HepG2 (cell line): ENCODE measurements around the gene SLC39A10. TPM values are rescaled to one million over a fixed set of nuclear protein-coding genes. Genes with fewer than 3 reads are reported as not detected.

ENCODE experiments used
- ATAC-seq: fragments of 200-7000 bp; cut with Tn5 transposase; 3 replicates; pipeline ENCODE4 v1.9.1; 2020; ENCODE audit warnings: mild to moderate bottlenecking, moderate library complexity
- BruUV-seq: library from RNA; stranded (reverse); fragments of 400-500 nt; replicated peaks from 2 replicates; lab custom pipeline; 2021; lab: Mats Ljungman, UMichigan
- CTCF ChIA-PET: fragments of 300-600 bp; formaldehyde crosslinking; extraction: SDS; loops from one replicate; lab custom pipeline; 2021; ENCODE audit warnings: low total read pairs, inconsistent platforms, low intra/inter-chr PET ratio; lab: Yijun Ruan, JAX
- POLR2A ChIA-PET: fragments of 350-600 bp; sonication (Branson Sonifier 250); formaldehyde crosslinking; loops from one replicate; lab custom pipeline; 2020; ENCODE audit warnings: antibody characterized with exemption, inconsistent platforms; lab: Yijun Ruan, JAX
- DNase-seq: peaks from one replicate; pipeline ENCODE4 v3.0.0-alpha.2; 2015; ENCODE audit warnings: low spot score
- FAIRE-seq: peaks from 3 replicates; lab custom pipeline; 2011; peaks lifted over from hg19 to GRCh38; lab: Jason Lieb, UNC
- H2AFZ ChIP-seq: one replicate; pipeline ENCODE4 v1.6.1; 2011; ENCODE audit warnings: low read length, inconsistent platforms
- H3K27ac ChIP-seq: fragments of 300-600 bp; 3 replicates; pipeline ENCODE4 v1.8.0; 2011; ENCODE audit warnings: mixed run types, mild to moderate bottlenecking, mixed read lengths, low read length, inconsistent platforms; ENCODE audit not compliant: insufficient read depth; ENCODE audit errors: extremely low read length
- H3K27me3 ChIP-seq, 2 experiments: fragments of 200-600 bp in 1 of 2; 2 replicates in 1 of 2; 3 replicates in 1 of 2; pipeline versions ENCODE4 v1.6.0 to v1.8.0; 2011; ENCODE audit warnings: low read length in 2 of 2, mild to moderate bottlenecking in 2 of 2, moderate library complexity in 2 of 2, inconsistent platforms in 1 of 2; ENCODE audit not compliant: insufficient read depth in 2 of 2, control insufficient read depth in 1 of 2
- H3K36me3 ChIP-seq, 2 experiments: fragments of 200-600 bp in 1 of 2; replicated peaks in 1 of 2; 2 replicates in 1 of 2; 3 replicates in 1 of 2; pipeline versions ENCODE4 v1.5.1 to v1.8.0; 2011; ENCODE audit warnings: low read length in 2 of 2, inconsistent platforms in 1 of 2; ENCODE audit not compliant: insufficient read depth in 2 of 2, control insufficient read depth in 1 of 2
- H3K4me1 ChIP-seq: 2 replicates; pipeline ENCODE4 v1.5.1; 2012; ENCODE audit warnings: low read length, inconsistent platforms; ENCODE audit not compliant: insufficient read depth
- H3K4me2 ChIP-seq: 2 replicates; pipeline ENCODE4 v1.6.0; 2011; ENCODE audit warnings: low read depth, low read length, inconsistent platforms
- H3K4me3 ChIP-seq, 3 experiments: fragments of 200-600 bp in 1 of 3; sonication (generic), shearing (Covaris generic) in 1 of 3; replicated peaks in 1 of 3; 2 replicates each; pipeline ENCODE4 v1.5.1; 2011 to 2016; ENCODE audit warnings: low read length in 3 of 3, inconsistent platforms in 2 of 3, low read depth in 2 of 3, mild to moderate bottlenecking in 2 of 3, control low read depth in 1 of 3, mixed read lengths in 1 of 3; ENCODE audit not compliant: insufficient read depth in 1 of 3
- H3K79me2 ChIP-seq: one replicate; pipeline ENCODE4 v1.6.1; 2011; ENCODE audit warnings: low read length, inconsistent platforms; ENCODE audit not compliant: insufficient read depth
- H3K9ac ChIP-seq: 2 replicates; pipeline ENCODE4 v1.6.0; 2011; ENCODE audit warnings: mild to moderate bottlenecking, low read depth, low read length, inconsistent platforms; ENCODE audit not compliant: insufficient read depth
- H3K9me3 ChIP-seq: 2 replicates; pipeline ENCODE4 v1.5.1; 2012; ENCODE audit warnings: mild to moderate bottlenecking, low read length
- H4K20me1 ChIP-seq: 2 replicates; pipeline ENCODE4 v1.6.0; 2011; ENCODE audit warnings: inconsistent platforms, mild to moderate bottlenecking, low read length, moderate library complexity; ENCODE audit not compliant: insufficient read depth
- EEA1 ChIP-seq: sonication (generic); formaldehyde crosslinking; IDR thresholded peaks from 2 replicates; pipeline ENCODE4 v1.5.1; 2020; ENCODE audit warnings: mild to moderate bottlenecking, missing genetic modification reagents, borderline replicate concordance
- ETV5 ChIP-seq: IDR thresholded peaks from 2 replicates; pipeline ENCODE4 v1.6.1; 2018; ENCODE audit warnings: missing biosample characterization, missing genetic modification reagents, inconsistent platforms, borderline replicate concordance
- HMGA1 ChIP-seq: sonication (generic); formaldehyde crosslinking; conservative IDR thresholded peaks from 2 replicates; pipeline ENCODE4 v1.4.0; 2020; ENCODE audit warnings: missing genetic modification reagents
- KLF12 ChIP-seq: sonication (generic); formaldehyde crosslinking; IDR thresholded peaks from 2 replicates; pipeline ENCODE4 v1.4.0; 2020; ENCODE audit warnings: missing genetic modification reagents, borderline replicate concordance
- SRY ChIP-seq: sonication (generic); formaldehyde crosslinking; IDR thresholded peaks from 2 replicates; pipeline ENCODE4 v1.8.0; 2022; ENCODE audit warnings: mild to moderate bottlenecking, missing genetic modification reagents
- ZNF678 ChIP-seq: sonication (generic); formaldehyde crosslinking; IDR thresholded peaks from 2 replicates; pipeline ENCODE4 v1.4.0; 2020; ENCODE audit warnings: mild to moderate bottlenecking, missing genetic modification reagents
- ZNF816 ChIP-seq: sonication (generic); formaldehyde crosslinking; IDR thresholded peaks from 2 replicates; pipeline ENCODE4 v1.8.0; 2022; ENCODE audit warnings: missing genetic modification reagents, mild to moderate bottlenecking, borderline replicate concordance
- WGBS: methylation state at CpG from one replicate; pipeline ENCODE4 v1.1.6; 2017; ENCODE audit warnings: low lambda C conversion rate; 5-methylcytosine and 5-hydroxymethylcytosine counted together
- in situ Hi-C: cut with HindIII; loops from 2 replicates; pipeline ENCODE4 v1.10.0; 2017; ENCODE audit warnings: low pct_unique_long_range_greater_than_20kb; ENCODE audit not compliant: extremely low pct_ligation_motif_present
- intact Hi-C: fragments of 100-400 bp; cut with micrococcal nuclease; formaldehyde crosslinking; loops from one replicate; pipeline ENCODE4 v1.10.0; 2022; ENCODE audit not compliant: unreplicated experiment
- polyA plus RNA-seq, 8 experiments: library from polyadenylated mRNA; depleted of rRNA in 3 of 8; stranded (reverse) in 7 of 8; unstranded in 1 of 8; fragments of >200 nt; fragmentation: Illumina TruSeq in 4 of 8; extraction: Trizol in 4 of 8; gene quantifications; 2 replicates each; pipeline versions ENCODE4 v1.2.1 to v1.2.3, GENCODE V29; 2011 to 2016; ENCODE audit warnings: low read depth in 4 of 8, missing spikeins in 1 of 8, mixed read lengths in 1 of 8; ENCODE audit not compliant: insufficient read depth in 1 of 8
- total RNA-seq, 5 experiments: library from RNA; depleted of rRNA; stranded (reverse); fragments of >200 nt; fragmentation: Illumina TruSeq; extraction: Trizol; gene quantifications; 2 replicates each; pipeline ENCODE4 v1.2.3, GENCODE V29; 2016; ENCODE audit warnings: low read depth in 1 of 5

Gene SLC39A10
- total and polyA plus RNA-seq, 2 of the 13 experiments (the other 11 are each of a cell fraction or from before 2014, with no cell fraction given), result 13.2 to 21.0 TPM

DNA sequence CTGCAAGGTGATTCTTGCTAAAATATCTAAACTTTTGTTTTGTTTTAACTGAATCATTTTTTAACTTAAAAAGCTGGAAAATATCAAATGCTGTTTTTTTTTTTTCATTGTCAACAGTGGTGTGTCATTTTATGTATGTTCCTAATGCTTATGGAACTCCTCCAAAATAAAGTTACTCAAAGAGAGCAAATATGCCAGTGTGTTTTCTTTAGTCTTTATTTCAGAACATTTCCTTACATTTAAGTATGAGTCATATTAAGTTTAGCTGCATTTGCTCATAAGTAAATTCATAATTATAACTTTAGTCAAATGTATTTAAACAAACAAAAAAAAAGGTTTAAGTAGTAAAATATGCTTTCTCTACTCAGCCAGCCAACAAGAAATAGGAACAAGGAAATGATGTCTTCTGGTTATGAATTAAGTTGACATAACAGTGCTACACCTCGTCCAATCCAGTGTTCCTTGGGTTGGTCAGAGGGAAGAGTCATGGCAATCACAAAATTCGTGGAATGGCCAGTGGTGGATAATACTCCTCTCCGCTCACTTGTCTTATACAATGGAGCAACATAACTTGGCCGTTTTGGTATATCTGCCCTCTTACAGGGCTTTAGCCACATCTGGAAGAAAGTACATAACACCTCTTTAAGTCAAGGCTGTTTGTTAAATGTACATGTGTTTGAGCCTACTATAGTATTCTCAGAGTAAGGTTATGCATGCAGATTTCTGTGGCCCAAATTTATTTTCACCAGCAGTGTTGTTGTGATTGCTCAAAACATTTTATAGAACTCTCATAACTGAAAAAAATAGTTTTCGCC is 80.7 kb downstream of the SLC39A10 start:
- no TSS peak for BruUV-seq
- Histone ChIP-seq H4K20me1 (no peaks in the 10 kb centered on the region), H3K4me2 (no peak overlapping the region), H3K36me3 (peaks cover 1 to 2% of the 10 kb centered on the region in 2 experiments; a peak in 2 of 5 replicates), H2AFZ (no peak overlapping the region), H3K27ac (no peak overlapping the region), H3K9ac (no peak overlapping the region), H3K4me1 (no peaks in the 10 kb centered on the region), H3K9me3 (no peaks in the 10 kb centered on the region), H3K4me3 (no peak overlapping the region), H3K79me2 (no peaks in the 10 kb centered on the region), H3K27me3 (no peaks in the 10 kb centered on the region)
- intact Hi-C loops (no loop called here), in situ Hi-C loops (no loop called here)
- ChIA-PET POLR2A (no interaction called here), CTCF (no interaction called here)
- ATAC-seq (no peak), DNase-seq (no peak), FAIRE-seq (no peak)
- no peak for TF ChIP-seq ZNF816 (CRISPR knock-in tag)
- TF ChIP-seq KLF12 (CRISPR knock-in tag), result no peak
- TF ChIP-seq HMGA1 (CRISPR knock-in tag), result no peak
- TF ChIP-seq ZNF678 (CRISPR knock-in tag), result no peak
- 77% methylated on average over 5 of the region's 5 CpGs for WGBS

DNA sequence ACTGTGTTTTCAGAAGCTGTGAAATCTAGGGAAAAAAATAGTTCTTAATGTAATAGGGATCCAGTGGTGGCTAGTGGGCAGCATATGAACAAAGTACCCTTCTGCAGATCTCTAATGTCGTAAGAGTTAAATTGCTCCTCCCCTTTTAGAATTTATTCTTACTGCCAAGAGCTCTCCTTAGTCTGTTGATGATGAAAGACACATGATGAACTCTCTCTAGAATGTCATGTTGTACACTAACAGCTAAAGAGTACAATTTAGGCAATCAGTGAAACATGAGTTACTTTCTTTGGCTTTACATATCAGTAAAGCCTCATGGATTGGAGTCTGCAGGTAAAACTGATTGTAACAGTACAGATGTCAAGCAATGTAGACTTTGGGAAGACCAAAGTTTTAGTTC is 84.2 kb downstream of the SLC39A10 start:
- ATAC-seq (no peak), DNase-seq (no peak), FAIRE-seq (no peak)
- Histone ChIP-seq H3K9ac (no peak overlapping the region), H3K36me3 (no peaks in the 10 kb centered on the region), H4K20me1 (no peaks in the 10 kb centered on the region), H3K4me2 (no peak overlapping the region), H3K27me3 (no peaks in the 10 kb centered on the region), H2AFZ (no peak overlapping the region), H3K9me3 (no peaks in the 10 kb centered on the region), H3K4me3 (no peak overlapping the region), H3K27ac (no peak overlapping the region), H3K4me1 (no peaks in the 10 kb centered on the region), H3K79me2 (no peaks in the 10 kb centered on the region)
- POLR2A ChIA-PET, result no interaction called here
- CTCF ChIA-PET, result no interaction called here
- in situ Hi-C loops, result no loop called here
- WGBS, result 97% methylated on average over 1 of the region's 1 CpG
- BruUV-seq, result no TSS peak
- no peak for TF ChIP-seq SRY (CRISPR knock-in tag)
- no peak for TF ChIP-seq EEA1 (CRISPR knock-in tag)
- TF ChIP-seq ETV5 (CRISPR knock-in tag), result no peak
- intact Hi-C loops, result no loop called here
